Lower leg skin (tissue), 4 donors: ENCODE data around the gene TMEM235. TPM values are rescaled to one million over a fixed set of nuclear protein-coding genes. Genes with fewer than 3 reads are reported as not detected.

Experiments used
- DNase-seq, 2 donors: peaks; one replicate each; pipeline ENCODE4 v3.0.0-alpha.2; 2019; ENCODE audit warnings: low spot score in 2 of 2
- H3K4me3 ChIP-seq: fragments of 200-600 bp; sonication (generic); 2 replicates; pipeline ENCODE4 v1.5.1; 2017; ENCODE audit warnings: mild to moderate bottlenecking, low read depth; ENCODE audit not compliant: poor library complexity, severe bottlenecking
- CTCF ChIP-seq, 3 donors: fragments of 450-650 bp; IDR thresholded peaks; one replicate each; pipeline ENCODE4 v1.5.1; 2016; ENCODE audit warnings: antibody characterized with exemption in 3 of 3, mild to moderate bottlenecking in 3 of 3, moderate library complexity in 2 of 3
- POLR2A ChIP-seq, 2 donors: fragments of 450-650 bp; IDR thresholded peaks; one replicate each; pipeline ENCODE4 v1.6.1; 2016 to 2017; ENCODE audit warnings: antibody characterized with exemption in 2 of 2, mild to moderate bottlenecking in 1 of 2, moderate library complexity in 1 of 2
- WGBS, 2 donors: methylation state at CpG; one replicate each; pipeline ENCODE4 v1.1.5; 2018; 5-methylcytosine and 5-hydroxymethylcytosine counted together
- intact Hi-C: fragments of 100-400 bp; cut with DNase I; formaldehyde crosslinking; loops from one replicate; pipeline ENCODE4 v1.15.0; 2023; ENCODE audit warnings: low total_unique reads
- total RNA-seq, 4 donors: library from RNA; depleted of rRNA; stranded (reverse); fragments of >200 nt; gene quantifications; one replicate each; pipeline ENCODE4 v1.1.0, GENCODE V29; 2016

The TMEM235 gene
- total RNA-seq, 4 donors from 2014 or later: not detected

- intact Hi-C loops: no loop called here
- no peak overlapping the region for H3K4me3 ChIP-seq
- 90 to 97% methylated on average over 8 of the region's 8 CpGs for WGBS, 2 donors
- no peak for DNase-seq
- TF ChIP-seq POLR2A (IDR thresholded peaks at IDR 0.05): no peak
- TF ChIP-seq CTCF (IDR thresholded peaks at IDR 0.05): no peak
These were observed 28.8 kb upstream of the TMEM235 start for GRCh38 chr17:78202666-78203065.

- H3K4me3 ChIP-seq: no peak overlapping the region
- TF ChIP-seq CTCF (IDR thresholded peaks at IDR 0.05) (no peak), POLR2A (IDR thresholded peaks at IDR 0.05) (no peak)
- DNase-seq: no peak
- intact Hi-C loops: no loop called here
- 91 to 93% methylated on average over 20 to 22 of the region's 22 CpGs for WGBS, 2 donors
These were observed 26.9 kb upstream of the TMEM235 start for GRCh38 chr17:78204387-78205123.

- no peak for DNase-seq
- 89 to 91% methylated on average over 17 of the region's 17 CpGs for WGBS, 2 donors
- intact Hi-C loops: no loop called here
These were observed 26.2 kb upstream of the TMEM235 start for GRCh38 chr17:78205124-78205775.

GRCh38 chr17:78206298-78206697, 25.1 kb upstream of the TMEM235 start:
- H3K4me3 ChIP-seq: no peak overlapping the region
- WGBS, 2 donors: 79 to 82% methylated on average over 7 of the region's 7 CpGs
- intact Hi-C loops: no loop called here
- no peak for DNase-seq
- TF ChIP-seq POLR2A (IDR thresholded peaks at IDR 0.05): no peak
- no peak for TF ChIP-seq CTCF (IDR thresholded peaks at IDR 0.05)

More at GRCh38 chr17:78205124-78205775, 26.2 kb upstream of the TMEM235 start:
- H3K4me3 ChIP-seq: no peak overlapping the region
- no peak for TF ChIP-seq CTCF (IDR thresholded peaks at IDR 0.05)
- no peak for TF ChIP-seq POLR2A (IDR thresholded peaks at IDR 0.05)

- TF ChIP-seq CTCF (IDR thresholded peaks at IDR 0.05) (no peak), POLR2A (IDR thresholded peaks at IDR 0.05) (no peak)
- 71 to 74% methylated on average over 3 of the region's 3 CpGs for WGBS, 2 donors
- intact Hi-C loops: no loop called here
- no peak for DNase-seq
- no peak overlapping the region for H3K4me3 ChIP-seq
These were observed 22.9 kb upstream of the TMEM235 start for GRCh38 chr17:78208486-78208885.
